Body of pancreas (tissue), 4 donors: Measurements from ENCODE around the gene PRELID2.

Experiments
- CTCF ChIP-seq, 7 experiments: fragments of 450-650 bp in 4 of 7; fragments of 200-600 bp in 3 of 7; sonication (generic) in 3 of 7; IDR thresholded peaks; one replicate each; pipeline ENCODE4 v1.5.1; 2016 to 2019; ENCODE audit warnings: antibody characterized with exemption in 7 of 7
- POLR2A ChIP-seq, 3 donors: fragments of 450-650 bp; IDR thresholded peaks; one replicate each; pipeline ENCODE4 v1.6.1; 2016; ENCODE audit warnings: antibody characterized with exemption in 3 of 3, mild to moderate bottlenecking in 2 of 3

- TF ChIP-seq CTCF (IDR thresholded peaks at IDR 0.05): peak in 6 of 7 experiments; percentile 6 to 45 (median 39)
- no peak for TF ChIP-seq POLR2A (IDR thresholded peaks at IDR 0.05)
Observed at GRCh38 chr5:145718956-145719355, 116.2 kb downstream of the PRELID2 start.
